DND-41 (cell line): Measurements from ENCODE around the gene HMOX1.

ENCODE experiments used
- ATAC-seq: fragments of 200-7000 bp; cut with Tn5 transposase; 3 replicates; pipeline ENCODE4 v1.9.1; 2021; ENCODE audit warnings: low read depth; ENCODE audit not compliant: insufficient read depth
- DNase-seq: peaks from one replicate; pipeline ENCODE4 v3.0.0-alpha.2; 2020
- H2AFZ ChIP-seq: 2 replicates; pipeline ENCODE4 v1.6.0; 2012; ENCODE audit warnings: low read depth, low read length
- H3K27ac ChIP-seq: 2 replicates; pipeline ENCODE4 v1.5.1; 2012; ENCODE audit warnings: low read length, inconsistent platforms
- H3K27me3 ChIP-seq: fragments of 200-600 bp; sonication (generic); 2 replicates; pipeline ENCODE4 v1.6.0; 2012; ENCODE audit warnings: low read length, mild to moderate bottlenecking, inconsistent platforms; ENCODE audit not compliant: insufficient read depth, poor library complexity
- H3K36me3 ChIP-seq: 2 replicates; pipeline ENCODE4 v1.5.1; 2012; ENCODE audit warnings: low read length, inconsistent platforms; ENCODE audit not compliant: insufficient read depth
- H3K4me1 ChIP-seq: 2 replicates; pipeline ENCODE4 v1.5.1; 2012; ENCODE audit warnings: mild to moderate bottlenecking, low read length; ENCODE audit not compliant: insufficient read depth
- H3K4me2 ChIP-seq: 2 replicates; pipeline ENCODE4 v1.6.0; 2012; ENCODE audit warnings: mild to moderate bottlenecking, moderate library complexity, low read length, inconsistent platforms; ENCODE audit not compliant: insufficient read depth
- H3K4me3 ChIP-seq, 2 experiments: fragments of 200-600 bp in 1 of 2; shearing (Covaris generic) in 1 of 2; 2 replicates each; pipeline ENCODE4 v1.5.1; 2012 to 2016; ENCODE audit warnings: inconsistent platforms in 2 of 2, low read length in 2 of 2, mild to moderate bottlenecking in 2 of 2, low read depth in 1 of 2, moderate library complexity in 1 of 2
- H3K79me2 ChIP-seq: 2 replicates; pipeline ENCODE4 v1.6.0; 2012; ENCODE audit warnings: low read length, inconsistent platforms; ENCODE audit not compliant: insufficient read depth
- H3K9ac ChIP-seq: 2 replicates; pipeline ENCODE4 v1.6.0; 2012; ENCODE audit warnings: low read depth, mild to moderate bottlenecking, inconsistent platforms, low read length, moderate library complexity
- H3K9me3 ChIP-seq: 2 replicates; pipeline ENCODE4 v1.5.1; 2012; ENCODE audit warnings: low read length, moderate library complexity, mild to moderate bottlenecking, inconsistent platforms; ENCODE audit not compliant: insufficient read depth, severe bottlenecking
- H4K20me1 ChIP-seq: 2 replicates; pipeline ENCODE4 v1.6.0; 2012; ENCODE audit warnings: low read length; ENCODE audit not compliant: insufficient read depth
- EZH2 ChIP-seq: IDR thresholded peaks from 3 replicates; pipeline ENCODE4 v1.6.1; 2012; ENCODE audit warnings: borderline replicate concordance, low read depth, mild to moderate bottlenecking, moderate library complexity, low read length, inconsistent platforms; ENCODE audit not compliant: severe bottlenecking
- TF ChIP-seq, protein P1 (sequence below): IDR thresholded peaks from 2 replicates; pipeline ENCODE4 v1.5.1; 2012; ENCODE audit warnings: borderline replicate concordance, low read length, moderate library complexity, mild to moderate bottlenecking; ENCODE audit not compliant: poor library complexity, severe bottlenecking; ENCODE audit errors: extremely low read depth

The HMOX1 gene

DNA sequence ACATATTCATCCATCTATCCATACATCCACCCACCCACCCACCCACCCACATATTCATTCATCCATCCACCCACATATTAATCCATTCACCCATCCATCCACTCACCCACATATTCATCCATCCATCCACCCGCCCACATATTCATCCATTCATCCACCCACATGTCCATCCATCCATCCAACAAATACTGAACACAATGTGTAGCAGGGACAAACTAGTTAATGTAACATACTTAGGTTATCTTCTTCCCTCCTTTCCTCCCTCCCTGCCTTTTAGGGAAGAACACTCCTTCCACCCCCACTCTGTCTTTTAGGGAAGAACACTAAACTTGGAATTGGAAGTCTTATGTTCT lies 58.4 kb downstream of the HMOX1 start:
- no peak for TF ChIP-seq EZH2
- TF ChIP-seq, protein P1, sequence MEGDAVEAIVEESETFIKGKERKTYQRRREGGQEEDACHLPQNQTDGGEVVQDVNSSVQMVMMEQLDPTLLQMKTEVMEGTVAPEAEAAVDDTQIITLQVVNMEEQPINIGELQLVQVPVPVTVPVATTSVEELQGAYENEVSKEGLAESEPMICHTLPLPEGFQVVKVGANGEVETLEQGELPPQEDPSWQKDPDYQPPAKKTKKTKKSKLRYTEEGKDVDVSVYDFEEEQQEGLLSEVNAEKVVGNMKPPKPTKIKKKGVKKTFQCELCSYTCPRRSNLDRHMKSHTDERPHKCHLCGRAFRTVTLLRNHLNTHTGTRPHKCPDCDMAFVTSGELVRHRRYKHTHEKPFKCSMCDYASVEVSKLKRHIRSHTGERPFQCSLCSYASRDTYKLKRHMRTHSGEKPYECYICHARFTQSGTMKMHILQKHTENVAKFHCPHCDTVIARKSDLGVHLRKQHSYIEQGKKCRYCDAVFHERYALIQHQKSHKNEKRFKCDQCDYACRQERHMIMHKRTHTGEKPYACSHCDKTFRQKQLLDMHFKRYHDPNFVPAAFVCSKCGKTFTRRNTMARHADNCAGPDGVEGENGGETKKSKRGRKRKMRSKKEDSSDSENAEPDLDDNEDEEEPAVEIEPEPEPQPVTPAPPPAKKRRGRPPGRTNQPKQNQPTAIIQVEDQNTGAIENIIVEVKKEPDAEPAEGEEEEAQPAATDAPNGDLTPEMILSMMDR, result no peak
- no peaks in the 10 kb centered on the region for H3K9me3 ChIP-seq
- H3K27ac ChIP-seq, result no peak overlapping the region
- no peak overlapping the region for H2AFZ ChIP-seq
- peaks cover 46% of the 10 kb centered on the region for H4K20me1 ChIP-seq
- H3K4me3 ChIP-seq, result no peak overlapping the region
- ATAC-seq (no peak), DNase-seq (no peak)
- peaks cover 67% of the 10 kb centered on the region for H3K36me3 ChIP-seq
- H3K4me2 ChIP-seq, result no peak overlapping the region
- H3K4me1 ChIP-seq, result no peaks in the 10 kb centered on the region
- H3K27me3 ChIP-seq, result no peaks in the 10 kb centered on the region
- no peak overlapping the region for H3K9ac ChIP-seq
- no peaks in the 10 kb centered on the region for H3K79me2 ChIP-seq

DNA sequence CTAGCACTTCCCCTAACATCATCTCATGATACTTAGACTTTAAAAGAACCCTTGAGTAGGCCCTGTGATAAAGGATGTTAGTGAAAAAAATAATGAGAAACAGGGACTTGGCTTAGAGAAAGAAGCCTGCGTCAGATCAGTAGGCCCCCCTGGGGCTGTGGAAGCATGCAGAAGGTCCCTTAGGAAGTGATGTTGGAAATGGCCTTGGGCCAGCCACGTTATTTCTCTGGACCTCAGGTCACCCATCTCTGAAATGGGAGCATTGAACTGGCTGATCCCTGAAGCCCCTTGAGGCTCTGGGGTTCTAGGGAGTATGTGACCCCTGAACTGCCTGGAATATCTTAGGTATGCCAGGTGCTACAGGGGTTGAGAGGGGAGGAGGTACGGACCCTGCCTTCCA lies 59.2 kb downstream of the HMOX1 start:
- H3K79me2 ChIP-seq, result no peaks in the 10 kb centered on the region
- no peak overlapping the region for H2AFZ ChIP-seq
- peaks cover 67% of the 10 kb centered on the region for H3K36me3 ChIP-seq
- DNase-seq, result no peak
- H3K4me3 ChIP-seq, result no peak overlapping the region
- no peaks in the 10 kb centered on the region for H3K4me1 ChIP-seq
- ATAC-seq, result no peak
- TF ChIP-seq, protein P1, result no peak
- TF ChIP-seq EZH2, result no peak
- H3K27me3 ChIP-seq, result no peaks in the 10 kb centered on the region
- peaks cover 40% of the 10 kb centered on the region for H4K20me1 ChIP-seq
- no peaks in the 10 kb centered on the region for H3K9me3 ChIP-seq
- H3K9ac ChIP-seq, result no peak overlapping the region
- no peak overlapping the region for H3K4me2 ChIP-seq
- no peak overlapping the region for H3K27ac ChIP-seq

DNA sequence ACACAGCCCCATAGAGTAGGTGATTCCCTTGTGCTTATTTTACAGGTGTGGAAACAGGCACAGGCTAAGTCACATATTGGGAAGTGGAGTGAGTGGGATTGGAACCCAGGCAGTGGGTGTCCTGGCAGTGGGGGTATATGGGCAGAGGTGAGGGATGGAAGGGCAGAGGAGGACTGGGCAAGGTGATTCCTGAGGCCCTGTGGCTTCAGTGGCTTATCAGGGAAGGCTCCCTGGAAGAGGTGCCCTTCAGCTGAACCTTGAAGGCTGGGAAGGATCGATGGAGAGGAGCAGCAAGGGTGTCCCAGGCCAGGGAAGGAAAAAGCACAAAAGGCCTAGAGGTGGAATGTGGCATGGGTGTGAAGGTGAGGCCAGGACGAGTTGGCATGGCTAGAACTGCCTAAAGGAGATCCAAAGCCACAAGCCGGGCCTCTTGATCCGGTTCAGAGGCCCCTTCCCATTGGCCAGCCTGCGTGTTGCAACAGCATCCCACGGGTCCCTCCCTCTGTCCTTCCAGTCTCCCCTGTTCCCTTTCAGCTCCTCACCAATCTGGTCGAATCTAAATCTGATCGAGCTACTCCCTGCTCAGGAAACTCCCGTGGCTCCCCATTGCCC lies 60.7 kb downstream of the HMOX1 start:
- Histone ChIP-seq H4K20me1 (peaks cover 35% of the 10 kb centered on the region), H3K27me3 (no peaks in the 10 kb centered on the region), H3K4me3 (no peak overlapping the region), H3K36me3 (peaks cover 68% of the 10 kb centered on the region), H3K27ac (no peak overlapping the region), H3K9ac (no peak overlapping the region), H3K79me2 (no peaks in the 10 kb centered on the region), H2AFZ (no peak overlapping the region), H3K4me2 (no peak overlapping the region), H3K9me3 (no peaks in the 10 kb centered on the region), H3K4me1 (no peaks in the 10 kb centered on the region)
- no peak for TF ChIP-seq EZH2
- TF ChIP-seq, protein P1, result no peak
- no peak for DNase-seq
- no peak for ATAC-seq
